ENCODE measurements around the gene CYREN.

The CYREN gene

DNA sequence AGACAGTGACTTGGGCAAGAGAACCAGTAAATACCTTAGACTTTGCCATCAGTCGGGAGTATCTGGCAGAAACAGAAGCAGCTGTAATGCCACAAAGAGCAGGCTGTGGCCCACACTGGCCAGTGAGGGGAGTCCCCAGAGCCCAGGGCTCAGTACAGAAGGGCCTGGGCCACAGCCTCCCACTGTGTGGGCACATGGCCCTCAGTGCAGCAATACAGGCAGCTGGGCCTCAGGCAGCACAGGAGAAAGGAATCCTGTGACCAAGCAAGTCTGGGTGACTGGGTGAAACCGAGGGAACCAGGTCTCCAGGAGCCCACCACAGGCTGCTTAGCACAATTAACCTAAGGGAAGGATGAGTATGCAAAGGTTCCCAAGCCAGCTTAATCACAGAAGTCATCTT is 26.8 kb upstream of the CYREN start:
- DNase-seq: no peak

- no peak for DNase-seq
Observed at GRCh38 chr7:135195968-135196629, 25.6 kb upstream of the CYREN start.

GRCh38 chr7:135195156-135195555 is 24.6 kb upstream of the CYREN start:
- DNase-seq: no peak

DNA sequence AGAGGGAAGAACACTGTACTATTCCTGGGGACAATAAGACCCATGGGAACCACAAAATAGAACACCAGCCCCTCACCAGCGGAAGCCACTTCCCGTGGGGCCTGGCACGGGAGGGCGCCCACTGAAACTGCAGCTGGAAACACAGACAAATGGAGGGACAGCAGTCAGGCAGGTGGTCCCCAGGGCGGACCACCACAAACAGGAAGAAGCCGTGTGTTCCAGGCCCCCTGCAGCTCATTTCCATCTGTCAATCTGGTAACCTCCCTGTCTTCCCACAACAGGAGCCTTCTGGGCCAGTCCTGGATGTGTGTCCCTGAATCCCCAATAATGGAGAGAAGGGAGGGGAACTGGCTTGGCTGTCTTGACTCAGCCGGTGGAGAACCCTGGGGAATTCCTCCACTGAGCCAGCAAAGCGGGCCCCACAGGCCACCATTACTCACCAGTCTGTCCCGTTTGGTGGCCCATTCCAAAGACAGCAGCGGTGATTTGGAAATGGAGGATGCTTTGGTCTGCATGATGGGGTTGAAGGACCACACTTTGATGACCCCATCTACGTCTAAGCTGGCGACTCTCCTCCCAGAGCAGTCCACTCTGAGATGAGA is 24.1 kb upstream of the CYREN start:
- no peak for DNase-seq

DNA sequence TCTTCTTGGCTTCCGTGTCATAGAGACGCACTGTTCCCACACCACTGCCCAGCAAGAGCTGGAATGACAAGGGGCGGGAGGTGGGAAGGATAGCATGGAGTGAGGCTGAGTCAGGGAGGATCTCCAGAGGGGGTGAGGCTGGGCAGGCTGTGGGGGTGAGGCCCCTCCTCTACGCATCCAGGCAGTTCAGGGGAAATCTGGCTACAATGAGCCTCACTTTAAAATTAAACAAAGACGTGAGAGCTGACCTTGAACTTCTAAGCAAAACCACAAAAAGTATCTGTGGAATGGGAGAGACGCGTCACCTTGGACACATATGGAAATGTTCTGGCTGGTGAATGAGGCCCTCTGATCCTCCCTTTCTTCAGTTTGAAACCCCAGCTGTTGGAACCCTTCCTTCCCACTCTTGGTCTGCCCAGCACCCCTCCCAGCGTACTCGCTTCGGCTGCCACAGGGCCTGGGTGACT is 23.1 kb upstream of the CYREN start:
- no peak for DNase-seq

DNA sequence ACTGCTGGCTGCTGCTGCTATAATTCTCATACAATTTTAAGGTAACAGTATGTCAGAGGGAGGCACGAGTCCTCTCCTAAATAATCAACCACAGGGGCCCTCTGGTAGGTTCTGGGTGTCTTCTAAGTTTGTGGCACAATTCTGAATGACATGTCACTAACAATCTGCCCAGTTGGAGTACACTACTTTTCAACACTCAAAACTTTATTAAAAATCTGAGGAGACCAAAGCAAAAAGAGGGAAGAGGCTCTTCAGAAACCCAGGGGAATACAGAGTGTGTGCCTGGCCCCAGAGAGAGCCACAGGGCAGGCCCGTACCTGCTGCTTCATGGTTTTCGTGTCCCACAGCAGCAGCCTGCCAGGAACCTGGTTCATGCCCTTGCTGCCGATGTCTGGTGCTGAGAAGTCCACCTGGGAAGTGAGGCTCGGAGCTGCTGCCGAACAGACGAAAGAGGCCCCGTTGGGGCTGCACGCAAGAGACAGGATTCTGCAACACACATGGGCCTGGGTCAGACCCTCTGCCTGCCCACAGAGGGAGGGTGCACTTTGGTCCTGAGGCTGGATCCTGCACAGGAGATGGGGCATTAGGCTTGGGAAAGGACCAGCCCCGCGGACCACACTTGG is 22.5 kb upstream of the CYREN start:
- no peak for DNase-seq

- DNase-seq: no peak
Observed at GRCh38 chr7:135190703-135191102, 20.2 kb upstream of the CYREN start.

- no peak for DNase-seq
Observed at GRCh38 chr7:135189961-135190360, 19.5 kb upstream of the CYREN start.

- no peak for DNase-seq
Observed at GRCh38 chr7:135189221-135189662, 18.7 kb upstream of the CYREN start.

- DNase-seq: no peak
Observed at GRCh38 chr7:135188298-135188984, 17.9 kb upstream of the CYREN start.

DNA sequence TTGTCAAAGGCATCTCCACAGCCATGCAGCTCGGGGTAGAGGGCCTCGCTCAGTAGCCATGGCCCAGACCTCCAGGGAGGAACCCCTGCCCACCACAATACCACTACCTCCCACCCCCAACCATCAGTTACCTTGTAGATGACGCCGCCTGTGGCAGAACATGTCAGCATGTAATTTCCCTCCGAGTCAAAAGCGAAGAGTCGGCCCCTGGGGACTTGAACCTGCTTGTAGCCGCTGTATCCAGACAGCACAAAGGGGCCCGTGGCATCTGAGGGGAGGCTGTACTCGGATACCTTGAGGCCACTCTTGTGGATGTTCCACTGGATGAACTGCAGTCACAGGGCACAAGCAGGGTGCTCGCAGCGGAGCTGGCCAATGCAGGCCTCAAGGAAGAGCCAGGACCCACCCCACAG is 16.3 kb upstream of the CYREN start:
- DNase-seq: no peak

DNA sequence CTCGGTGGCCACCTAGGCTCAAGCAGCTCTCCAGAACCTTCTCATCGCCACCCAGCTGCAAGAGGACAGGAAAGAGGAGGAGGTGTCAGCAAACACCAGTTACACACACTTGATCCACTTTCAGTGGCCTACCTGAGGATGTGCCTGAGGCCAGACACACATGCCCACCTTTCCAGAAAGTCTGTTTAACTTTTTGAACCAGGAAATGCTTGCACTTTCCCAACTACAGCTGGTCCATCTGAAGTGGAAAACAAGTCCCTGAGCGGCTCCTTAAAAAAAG is 15.7 kb upstream of the CYREN start:
- no peak for DNase-seq

DNA sequence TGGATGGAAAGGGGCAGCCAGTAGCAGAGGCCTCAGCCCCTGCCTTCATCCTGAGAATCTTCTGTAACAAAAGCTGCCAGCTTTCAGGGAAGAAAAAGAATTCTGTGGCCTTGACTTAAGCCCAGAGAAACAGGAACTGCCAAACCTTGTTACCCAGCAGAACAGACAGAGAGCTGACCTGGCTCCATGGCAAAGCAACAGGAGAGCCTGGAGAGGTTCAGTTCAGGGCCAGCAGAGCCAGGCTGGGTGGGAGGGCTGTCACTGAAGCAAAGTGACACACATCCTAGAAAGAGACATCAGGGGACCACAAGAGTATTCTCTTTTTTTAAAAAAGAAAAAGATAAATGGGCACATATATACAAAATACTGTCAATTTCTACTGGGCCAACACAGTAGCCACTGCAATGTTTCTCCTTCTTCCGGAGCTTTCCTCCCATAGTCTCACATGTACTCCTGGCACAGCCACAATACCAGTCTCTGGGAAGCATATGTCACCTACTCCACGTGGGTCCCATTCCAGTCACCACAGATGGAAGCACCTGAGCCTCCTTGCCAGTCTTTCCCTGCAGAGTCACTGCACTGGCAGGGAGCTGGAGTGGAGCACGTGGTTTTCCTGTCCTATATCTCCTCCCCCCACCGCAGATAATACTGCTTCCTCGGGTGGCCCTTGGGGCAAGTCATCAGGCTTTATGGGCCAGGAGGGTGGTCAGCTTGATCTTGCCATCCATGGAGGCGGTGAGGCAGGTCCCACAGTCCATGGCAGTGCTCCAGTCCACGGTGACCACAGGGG is 15.2 kb upstream of the CYREN start:
- DNase-seq: no peak

DNA sequence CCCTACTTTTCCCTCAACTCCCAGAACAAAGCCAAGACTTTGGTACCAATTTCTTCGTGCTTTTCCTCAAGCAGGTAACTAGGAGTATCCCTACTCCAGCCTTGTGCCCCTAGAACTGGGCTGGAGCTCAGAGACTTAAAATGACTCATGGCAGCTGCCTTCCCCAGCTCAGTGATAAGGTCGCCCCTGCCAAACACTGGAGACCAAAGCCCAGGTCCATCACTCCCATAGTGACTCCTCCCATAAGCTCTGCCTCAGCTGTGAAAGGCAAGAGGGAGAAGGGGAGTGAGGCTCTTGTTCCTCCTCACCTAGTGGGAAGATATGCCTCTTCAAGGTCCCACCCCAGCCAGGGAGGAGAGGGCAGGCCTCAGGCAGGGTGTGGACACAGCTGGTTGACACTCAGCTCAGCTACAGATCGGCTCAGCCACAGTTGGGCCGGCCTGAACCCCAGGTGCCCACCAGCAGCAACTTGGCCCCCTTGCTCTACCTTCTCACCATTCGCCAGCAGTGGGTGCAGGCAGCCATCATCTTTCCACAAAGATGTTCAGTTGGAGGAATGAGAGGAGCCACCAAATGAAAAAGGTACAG is 13.8 kb upstream of the CYREN start:
- no peak for DNase-seq

GRCh38 chr7:135183478-135183877 is 13.0 kb upstream of the CYREN start:
- DNase-seq: no peak

DNA sequence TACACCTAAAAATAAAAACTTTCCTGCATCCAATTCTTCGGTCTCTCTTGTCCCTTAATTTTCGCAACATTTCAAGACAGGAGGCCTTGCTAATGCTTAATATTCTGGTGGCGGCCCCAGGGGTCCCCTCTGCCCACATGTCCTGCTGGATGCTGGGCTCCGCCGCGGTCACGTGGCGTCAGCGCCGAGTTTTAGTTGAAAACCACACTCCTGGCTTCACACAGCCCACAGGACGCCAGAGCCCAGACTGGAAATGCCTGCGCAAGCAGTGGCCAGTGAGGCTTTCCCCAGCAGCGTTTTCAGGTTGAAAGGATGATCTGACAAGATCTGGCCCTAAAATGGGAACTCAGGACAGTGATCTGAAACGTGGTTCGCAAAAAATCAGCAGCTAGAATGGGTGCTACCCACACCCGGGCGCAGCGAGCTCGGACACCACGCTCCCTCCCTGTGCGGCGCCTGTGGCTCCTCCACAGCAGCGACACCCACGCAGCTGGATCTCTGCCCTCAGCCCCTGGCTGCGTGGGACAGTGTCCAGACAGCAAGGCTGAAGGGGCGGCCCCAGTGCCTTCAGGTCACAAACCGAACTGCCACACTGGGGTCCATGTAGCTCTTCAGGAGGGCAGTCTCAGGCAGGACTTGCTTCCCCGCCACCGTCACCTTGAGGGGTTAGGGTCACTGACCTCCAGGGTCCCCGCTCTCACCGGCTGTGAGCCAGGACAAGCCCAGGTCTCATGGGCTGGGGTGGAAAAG is 11.6 kb upstream of the CYREN start:
- no peak for DNase-seq

GRCh38 chr7:135181261-135181928 is 10.9 kb upstream of the CYREN start:
- DNase-seq: no peak

- no peak for DNase-seq
Observed at GRCh38 chr7:135180122-135180521, 9.6 kb upstream of the CYREN start.

GRCh38 chr7:135179321-135179925 is 8.9 kb upstream of the CYREN start:
- no peak for DNase-seq

- DNase-seq: no peak
Observed at GRCh38 chr7:135178364-135178763, 7.9 kb upstream of the CYREN start.

Measured in effector CD4-positive, alpha-beta T cell (primary cell).